D721Med (cell line): Measurements from ENCODE around the gene MSI2.

Source experiments
- DNase-seq: peaks from one replicate; pipeline ENCODE4 v3.0.0; 2011; ENCODE audit warnings: low spot score; ENCODE audit not compliant: insufficient read length
- FAIRE-seq: peaks from 2 replicates; lab custom pipeline; 2011; peaks lifted over from hg19 to GRCh38; lab: Jason Lieb, UNC
- TF ChIP-seq, protein P1 (sequence below): IDR thresholded peaks from 2 replicates; pipeline ENCODE4 v1.5.1; 2012; ENCODE audit warnings: mild to moderate bottlenecking, control low read depth; ENCODE audit not compliant: insufficient read depth; ENCODE audit errors: missing control alignments

Gene MSI2

DNA sequence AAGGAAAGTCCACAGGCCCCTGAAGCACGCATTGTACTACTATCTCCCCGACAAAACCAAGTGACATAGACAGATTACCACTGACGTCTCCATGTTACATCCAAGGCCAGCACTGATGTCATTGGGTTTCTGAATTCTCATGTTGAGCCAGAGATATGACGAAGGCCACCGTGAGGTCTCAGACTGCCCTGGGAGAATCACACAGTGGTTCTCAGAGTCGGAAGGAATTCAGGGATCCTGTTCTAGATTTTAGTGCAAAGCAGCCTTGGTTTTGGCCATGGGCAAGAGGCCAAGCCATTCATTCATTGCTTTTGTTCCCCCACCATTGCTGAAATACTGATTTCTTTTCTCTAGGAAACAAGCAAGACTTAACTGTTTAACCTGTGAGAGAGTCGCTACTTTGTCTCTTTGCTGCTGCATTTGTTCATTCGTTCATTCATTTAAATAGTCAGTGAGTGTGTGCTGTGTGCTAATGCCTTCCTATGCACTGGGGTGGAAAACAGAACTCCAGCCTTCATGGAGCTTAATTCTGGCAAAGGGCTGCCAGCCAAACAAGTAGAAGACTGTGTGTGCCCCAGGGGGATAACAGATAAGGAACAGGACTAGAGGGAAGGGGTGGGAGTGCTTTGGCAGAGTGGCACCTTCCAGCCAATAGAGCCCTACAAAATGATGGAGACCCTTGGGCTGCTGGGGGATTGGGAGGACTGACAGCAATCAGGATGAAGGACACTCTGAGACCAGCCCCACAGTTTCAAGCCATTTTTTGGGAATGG, 222.3 kb downstream of the MSI2 start:
- no peak for FAIRE-seq
- DNase-seq: no peak
- TF ChIP-seq, protein P1, sequence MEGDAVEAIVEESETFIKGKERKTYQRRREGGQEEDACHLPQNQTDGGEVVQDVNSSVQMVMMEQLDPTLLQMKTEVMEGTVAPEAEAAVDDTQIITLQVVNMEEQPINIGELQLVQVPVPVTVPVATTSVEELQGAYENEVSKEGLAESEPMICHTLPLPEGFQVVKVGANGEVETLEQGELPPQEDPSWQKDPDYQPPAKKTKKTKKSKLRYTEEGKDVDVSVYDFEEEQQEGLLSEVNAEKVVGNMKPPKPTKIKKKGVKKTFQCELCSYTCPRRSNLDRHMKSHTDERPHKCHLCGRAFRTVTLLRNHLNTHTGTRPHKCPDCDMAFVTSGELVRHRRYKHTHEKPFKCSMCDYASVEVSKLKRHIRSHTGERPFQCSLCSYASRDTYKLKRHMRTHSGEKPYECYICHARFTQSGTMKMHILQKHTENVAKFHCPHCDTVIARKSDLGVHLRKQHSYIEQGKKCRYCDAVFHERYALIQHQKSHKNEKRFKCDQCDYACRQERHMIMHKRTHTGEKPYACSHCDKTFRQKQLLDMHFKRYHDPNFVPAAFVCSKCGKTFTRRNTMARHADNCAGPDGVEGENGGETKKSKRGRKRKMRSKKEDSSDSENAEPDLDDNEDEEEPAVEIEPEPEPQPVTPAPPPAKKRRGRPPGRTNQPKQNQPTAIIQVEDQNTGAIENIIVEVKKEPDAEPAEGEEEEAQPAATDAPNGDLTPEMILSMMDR: no peak

DNA sequence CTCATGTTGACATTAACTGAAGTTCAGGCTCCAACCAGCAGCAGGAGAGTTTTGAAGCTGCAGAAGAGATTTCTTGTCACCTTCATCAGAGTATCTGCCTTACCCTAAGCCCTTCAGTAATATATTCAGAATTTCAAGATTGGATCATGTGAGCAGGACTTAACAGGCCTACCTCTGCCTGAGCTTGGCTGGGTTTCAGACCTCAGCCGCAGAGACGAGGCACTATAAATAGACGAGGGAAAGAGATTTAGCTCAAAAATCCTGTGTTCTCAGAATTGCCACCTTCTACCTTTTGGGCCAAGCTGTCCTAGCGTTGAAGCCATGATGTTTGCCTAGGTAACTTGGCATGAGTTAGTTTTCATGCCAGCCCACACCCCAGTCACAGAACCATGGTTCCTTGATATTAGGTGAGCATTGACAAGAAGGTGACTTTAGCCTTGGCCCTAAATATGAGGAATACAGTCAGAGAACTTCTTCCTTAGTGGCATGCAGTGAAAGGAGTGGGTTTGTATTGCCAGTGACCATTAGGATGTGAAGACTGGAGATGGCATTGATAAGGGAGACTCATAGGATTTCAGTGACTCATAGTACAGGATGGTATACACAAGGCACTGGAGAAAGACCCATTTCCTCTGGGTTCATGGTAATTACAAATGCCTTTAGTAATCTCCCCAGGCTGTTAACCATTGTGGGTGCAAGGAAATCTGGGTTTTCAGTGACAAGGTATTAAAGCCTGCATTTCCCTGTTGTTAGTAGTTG, 224.3 kb downstream of the MSI2 start:
- DNase-seq: no peak
- FAIRE-seq: no peak
- TF ChIP-seq, protein P1: no peak

DNA sequence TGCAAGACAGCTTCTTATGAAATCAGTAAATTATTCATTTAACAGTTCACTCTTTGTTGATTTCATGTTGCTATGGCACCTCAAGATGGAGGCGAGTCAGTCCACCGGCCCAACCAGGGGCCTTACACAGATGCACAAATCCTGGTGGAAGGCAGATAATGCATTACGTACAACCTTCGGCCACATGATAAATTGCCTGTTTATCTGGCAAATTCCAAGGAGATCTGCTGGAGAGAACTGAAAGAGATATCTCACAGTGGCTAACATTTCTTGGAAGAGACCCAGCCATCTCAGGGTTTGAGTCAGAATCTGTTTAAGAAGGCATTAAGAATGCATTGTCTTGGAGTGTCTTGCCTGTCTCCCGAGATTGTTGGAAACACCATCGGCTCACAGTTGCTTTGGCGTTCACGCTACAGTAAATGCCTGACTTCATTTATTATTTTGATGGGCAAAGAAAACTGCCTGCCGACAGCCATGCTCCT, 225.6 kb downstream of the MSI2 start:
- TF ChIP-seq, protein P1: no peak
- FAIRE-seq (no peak), DNase-seq (no peak)

DNA sequence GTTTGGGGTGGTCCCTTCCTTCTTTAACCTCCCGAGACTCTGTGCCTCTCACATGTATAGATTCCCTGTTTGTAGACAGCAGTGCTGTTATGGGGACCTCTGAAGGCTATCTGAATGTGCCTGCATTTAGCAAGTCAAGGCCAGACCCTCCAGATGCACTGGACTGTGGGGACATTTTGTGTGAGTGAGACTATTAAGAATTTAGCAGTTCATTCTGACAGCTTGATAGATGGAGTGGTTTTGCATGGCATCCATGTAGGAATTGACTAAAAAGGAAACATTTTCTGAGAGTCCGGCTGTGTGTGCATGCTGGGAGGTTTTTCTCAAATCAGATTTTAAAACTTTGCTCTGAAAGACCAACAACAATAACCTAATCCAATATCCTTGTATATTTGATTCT, 226.3 kb downstream of the MSI2 start:
- no peak for DNase-seq
- no peak for FAIRE-seq

DNA sequence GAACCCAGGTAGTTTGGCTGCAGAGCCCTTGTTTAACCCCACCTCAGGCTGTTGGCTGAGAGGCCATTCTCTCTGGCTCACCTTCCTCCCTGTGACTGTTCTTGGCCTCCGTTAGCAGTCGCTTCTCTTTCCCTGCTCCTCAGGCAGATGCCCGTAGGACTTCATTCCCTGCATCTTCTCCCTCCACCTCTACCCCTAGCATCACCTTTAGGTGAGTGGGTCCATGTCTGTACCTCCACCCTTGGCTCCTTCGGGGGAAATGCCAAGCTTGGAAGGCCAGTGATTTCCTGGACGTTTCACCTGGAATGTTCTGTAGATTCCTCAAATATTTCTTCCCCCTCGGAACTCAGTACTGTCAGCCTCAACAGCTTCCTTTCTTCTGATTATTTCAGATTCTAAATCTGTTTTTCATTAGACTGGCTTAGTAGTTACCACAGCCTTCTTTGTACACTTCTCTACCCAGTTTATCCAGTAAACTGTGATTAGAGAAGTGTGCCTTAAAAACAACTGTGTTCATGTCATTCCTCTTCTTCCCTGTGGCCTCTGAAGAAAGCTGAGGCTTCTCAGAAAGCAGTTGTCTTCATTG, 227.9 kb downstream of the MSI2 start:
- DNase-seq (no peak), FAIRE-seq (no peak)
- TF ChIP-seq, protein P1: no peak

More for the DNA sequence above, 226.3 kb downstream of the MSI2 start:
- TF ChIP-seq, protein P1: no peak

DNA sequence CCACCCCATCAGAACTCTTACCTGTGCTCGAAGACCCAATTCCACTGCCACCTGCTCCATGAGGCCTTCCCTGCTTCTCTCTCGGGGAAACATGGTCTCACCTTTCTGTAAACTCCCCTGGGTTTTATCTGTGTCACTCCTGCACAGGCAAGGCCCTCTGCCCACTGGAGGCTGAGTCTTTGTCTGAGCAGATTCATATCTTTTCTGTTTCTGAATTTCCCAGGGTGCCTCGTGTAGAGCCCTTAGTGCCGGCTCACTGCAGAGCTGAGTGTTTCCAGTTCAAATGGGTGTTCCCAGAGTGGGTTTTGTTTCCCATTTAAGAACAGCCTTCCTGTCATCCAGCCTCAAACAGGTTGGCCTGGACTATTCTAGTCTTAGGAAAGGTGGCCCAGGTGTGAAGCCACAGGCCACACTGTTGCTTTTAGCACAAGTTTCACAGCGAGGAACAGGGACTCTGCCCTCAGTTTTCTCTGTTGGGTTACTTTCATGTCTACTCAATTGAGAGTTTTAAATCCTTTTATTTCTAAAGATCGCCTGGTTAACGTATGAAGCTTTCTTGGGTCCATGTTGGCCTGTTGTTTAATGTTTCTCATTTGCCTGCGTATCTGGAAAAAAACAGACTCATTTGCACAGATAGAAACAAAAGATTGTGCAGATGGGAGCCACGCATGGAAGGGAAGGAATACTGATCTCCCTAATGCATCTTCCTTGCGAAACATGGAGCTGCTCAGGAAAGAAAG, 228.7 kb downstream of the MSI2 start:
- TF ChIP-seq, protein P1: no peak
- no peak for DNase-seq
- FAIRE-seq: no peak
